ENCODE measurements around the gene IKBIP. TPM values are rescaled to one million over a fixed set of nuclear protein-coding genes. Genes with fewer than 3 reads are reported as not detected.
"Not testable (repeated sequence)": the region's sequence is repeated elsewhere in the genome, so short reads cannot be mapped to it uniquely, and the experiment has no call there.

The IKBIP gene
- total RNA-seq, 4 donors from 2014 or later: 2.9 to 10.5 (median 6.3) TPM

DNA sequence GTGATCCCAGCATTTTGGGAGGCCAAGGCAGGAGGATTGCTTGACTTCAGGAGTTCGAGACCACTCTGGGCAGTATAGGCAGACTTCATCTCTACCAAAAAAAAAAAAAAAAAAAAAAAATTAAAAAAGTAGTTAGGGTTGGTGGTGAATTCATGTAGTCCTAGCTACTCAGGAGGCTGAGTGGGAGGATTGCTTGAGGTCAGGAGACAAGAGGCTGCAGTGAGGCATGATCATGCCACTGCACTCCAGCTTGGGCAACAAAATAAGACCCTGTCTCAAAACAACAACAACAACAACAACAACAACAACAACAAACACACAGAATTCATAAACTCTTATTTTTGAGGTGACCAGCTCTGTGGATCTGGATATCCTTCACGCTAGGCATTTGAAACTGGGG, 34.0 kb downstream of the IKBIP start:
- 85 to 93% methylated on average over 2 of the region's 2 CpGs for WGBS, 2 donors
- intact Hi-C loops (cut with DNase I): no loop called here
- DNase-seq: no peak

GRCh38 chr12:98606359-98606988, 38.1 kb downstream of the IKBIP start:
- no peak for DNase-seq
- H3K4me1 ChIP-seq: no peaks in the 10 kb centered on the region
- no peaks in the 10 kb centered on the region for H3K27me3 ChIP-seq
- intact Hi-C loops (cut with DNase I): no loop called here
- H3K36me3 ChIP-seq: peaks cover 0 to 38% (median 24%) of the 10 kb centered on the region in 3 donors
- WGBS, 2 donors: 54 to 57% methylated on average over 2 of the region's 2 CpGs
- H3K4me3 ChIP-seq: no peak overlapping the region
- no peaks in the 10 kb centered on the region for H3K9me3 ChIP-seq
- no peak overlapping the region for H3K27ac ChIP-seq
- TF ChIP-seq CTCF (IDR thresholded peaks at IDR 0.05) (no peak), POLR2A (IDR thresholded peaks at IDR 0.05) (no peak)

More for the DNA sequence above, 34.0 kb downstream of the IKBIP start:
- no peaks in the 10 kb centered on the region for H3K9me3 ChIP-seq
- H3K4me1 ChIP-seq: no peaks in the 10 kb centered on the region
- no peaks in the 10 kb centered on the region for H3K27me3 ChIP-seq
- no peak overlapping the region for H3K27ac ChIP-seq
- no peak overlapping the region for H3K4me3 ChIP-seq
- TF ChIP-seq POLR2A (IDR thresholded peaks at IDR 0.05) (no peak), CTCF (IDR thresholded peaks at IDR 0.05) (no peak)
- no peaks in the 10 kb centered on the region for H3K36me3 ChIP-seq

GRCh38 chr12:98601924-98602323, 42.7 kb downstream of the IKBIP start:
- Histone ChIP-seq H3K36me3 (peaks cover 23 to 84% (median 60%) of the 10 kb centered on the region in 3 donors), H3K9me3 (no peaks in the 10 kb centered on the region), H3K4me3 (no peak overlapping the region), H3K4me1 (peaks cover 0 to 10% (median 0%) of the 10 kb centered on the region in 3 donors), H3K27ac (no peak overlapping the region), H3K27me3 (no peaks in the 10 kb centered on the region)
- 86 to 90% methylated on average over 8 of the region's 8 CpGs for WGBS, 2 donors
- TF ChIP-seq POLR2A (IDR thresholded peaks at IDR 0.05): no peak
- DNase-seq: no peak
- intact Hi-C loops (cut with DNase I): no loop called here

DNA sequence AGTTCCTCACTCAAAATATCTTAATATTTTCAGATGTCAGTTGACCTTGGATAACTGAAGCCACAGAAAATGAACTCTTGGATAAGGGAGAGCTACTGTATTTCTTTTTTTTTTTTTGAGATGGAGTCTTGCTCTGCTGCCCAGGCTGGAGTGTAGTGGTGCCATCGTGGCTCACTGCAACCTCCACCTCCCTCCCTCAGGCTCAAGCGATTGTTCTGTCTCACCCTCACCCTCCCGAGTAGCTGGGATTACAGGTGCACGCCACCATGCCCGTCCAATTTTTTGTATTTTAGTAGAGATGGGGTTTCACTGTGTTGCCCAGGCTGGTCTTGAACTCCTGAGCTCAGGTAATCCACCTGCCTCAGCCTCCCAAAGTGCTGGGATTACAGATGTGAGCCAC, 47.3 kb downstream of the IKBIP start:
- 92 to 95% methylated on average over 5 of the region's 5 CpGs for WGBS, 2 donors
- H3K9me3 ChIP-seq, DNase-seq, H3K27ac ChIP-seq, H3K4me3 ChIP-seq, H3K27me3 ChIP-seq: not testable (repeated sequence)
- intact Hi-C loops (cut with DNase I): loop anchor here (10.0 kb wide), 1 partner anchor 47 kb away; the partner anchor contains the start of genes APAF1 and IKBIP
- Histone ChIP-seq H3K36me3 (peaks cover 23 to 70% (median 44%) of the 10 kb centered on the region in 3 donors), H3K4me1 (peaks cover 9 to 40% (median 10%) of the 10 kb centered on the region in 3 donors)

DNA sequence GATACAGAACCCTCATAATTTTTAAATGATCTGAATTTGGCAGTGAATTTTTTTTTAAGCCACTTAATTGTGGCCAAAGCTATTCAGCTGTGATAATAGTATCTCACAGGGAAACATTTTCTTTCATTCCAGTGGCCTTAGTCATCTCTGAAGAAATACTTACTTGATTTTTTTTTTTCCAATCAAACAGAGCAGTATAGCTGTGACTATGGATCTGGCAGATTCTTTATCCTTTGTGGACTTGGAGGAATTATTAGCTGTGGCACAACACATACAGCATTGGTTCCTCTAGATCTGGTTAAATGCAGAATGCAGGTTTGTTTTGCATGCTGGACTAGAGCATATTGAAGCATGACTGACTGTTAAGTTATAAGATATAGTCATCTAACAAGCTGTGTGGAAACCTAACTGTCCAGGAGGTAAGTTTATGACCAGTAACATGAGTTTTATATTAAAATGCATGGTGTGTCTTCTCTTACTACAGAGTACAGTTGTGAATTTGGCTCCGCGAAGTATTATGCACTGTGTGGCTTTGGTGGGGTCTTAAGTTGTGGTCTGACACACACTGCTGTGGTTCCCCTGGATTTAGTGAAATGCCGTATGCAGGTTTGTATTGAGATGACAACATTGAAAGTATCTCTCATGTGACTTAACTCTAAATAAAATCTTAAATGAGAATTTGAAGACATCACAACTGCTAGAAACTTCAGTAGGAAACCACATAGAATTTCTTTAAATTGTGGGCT, 49.2 kb downstream of the IKBIP start:
- intact Hi-C loops (cut with DNase I): loop anchor here (10.0 kb wide), 1 partner anchor 49 kb away; the partner anchor contains the start of genes APAF1 and IKBIP
- DNase-seq: no peak
- peak overlapping the region in 3 of 4 donors; percentile 93 to 100 (median 100) for H3K27ac ChIP-seq
- TF ChIP-seq CTCF (IDR thresholded peaks at IDR 0.05): no peak
- H3K4me3 ChIP-seq: peak overlapping the region; percentile 79 to 99 (median 92)
- H3K9me3 ChIP-seq: no peaks in the 10 kb centered on the region
- no peaks in the 10 kb centered on the region for H3K27me3 ChIP-seq
- 41 to 60% methylated on average over 3 of the region's 3 CpGs for WGBS, 2 donors
- H3K36me3 ChIP-seq: peaks cover 20 to 51% (median 29%) of the 10 kb centered on the region in 3 donors
- H3K4me1 ChIP-seq: peaks cover 9 to 40% (median 10%) of the 10 kb centered on the region in 3 donors
